ENCODE data around the gene LOXL1. TPM values are rescaled to one million over a fixed set of nuclear protein-coding genes. Genes with fewer than 3 reads are reported as not detected.

LOXL1 gene
- total and polyA plus RNA-seq, 3 experiments from 2014 or later, result 1.3 to 3.1 (median 1.5) TPM

DNA sequence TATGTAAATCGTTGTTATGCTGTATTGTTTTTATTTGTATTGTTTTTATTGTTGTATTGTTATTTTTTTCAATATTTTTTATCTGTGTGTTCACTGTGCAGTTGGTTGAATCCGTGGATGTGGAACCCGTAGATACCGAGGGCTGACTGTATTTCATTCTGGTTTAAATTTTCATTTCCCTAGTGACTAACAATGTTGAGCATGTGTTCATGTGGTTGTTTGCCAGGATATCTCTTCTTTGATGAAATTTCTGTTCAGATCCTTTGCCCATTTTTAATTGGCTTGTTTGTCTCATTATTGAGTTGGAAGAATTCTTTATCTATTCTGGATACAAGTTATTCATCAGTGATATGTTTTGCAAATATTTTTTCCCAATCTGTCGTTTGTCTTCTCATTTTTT, 36.2 kb downstream of the LOXL1 start:
- no peak overlapping the region for H3K4me3 Mint-ChIP-seq
- Histone ChIP-seq H3K9me3 (ENCODE audit: low read length) (no peaks in the 10 kb centered on the region), H3K4me3 (ENCODE audit: low read length) (no peak overlapping the region), H3K27ac (ENCODE audit: low read depth, low read length) (no peak overlapping the region), H3K4me1 (ENCODE audit: insufficient read depth, low read length) (peaks cover 50% of the 10 kb centered on the region), H3K36me3 (ENCODE audit: insufficient read depth, low read length) (no peaks in the 10 kb centered on the region), H3K27me3 (ENCODE audit: insufficient read depth, low read length, poor library complexity, severe bottlenecking) (no peaks in the 10 kb centered on the region)
- H3K27me3 Mint-ChIP-seq, result no peaks in the 10 kb centered on the region
- CTCF ChIA-PET, result no interaction called here
- H3K36me3 Mint-ChIP-seq, result no peaks in the 10 kb centered on the region
- H3K9me3 Mint-ChIP-seq, result no peaks in the 10 kb centered on the region
- no peak overlapping the region for H3K27ac Mint-ChIP-seq
- DNase-seq, result no peak
- POLR2A ChIA-PET, result no interaction called here
- peaks cover 41 to 50% (median 50%) of the 10 kb centered on the region in 3 donors for H3K4me1 Mint-ChIP-seq

DNA sequence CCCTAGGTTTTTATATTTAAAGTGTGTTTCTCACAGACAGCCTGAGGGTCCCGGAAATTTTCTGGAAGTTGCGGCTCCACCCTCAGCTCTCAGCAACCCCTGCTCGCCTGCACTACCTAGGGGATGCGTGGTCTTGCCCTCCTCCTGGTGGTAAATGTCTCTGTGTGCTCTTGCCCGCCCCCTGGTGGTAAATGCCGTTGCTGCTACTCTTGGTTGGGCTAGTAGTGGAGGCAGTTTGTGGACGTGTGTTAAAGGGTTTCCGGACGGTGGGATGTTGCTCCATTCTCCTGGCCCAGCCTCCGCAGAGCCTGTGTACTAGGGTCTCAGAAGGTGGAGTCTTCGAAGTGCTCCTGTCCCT, 38.5 kb downstream of the LOXL1 start:
- POLR2A ChIA-PET, result interaction anchor here (0.9 kb wide), 2 partner anchors 13 to 37 kb away, joined by 4 to 5 read pairs; no protein-coding TSS in a partner anchor

DNA sequence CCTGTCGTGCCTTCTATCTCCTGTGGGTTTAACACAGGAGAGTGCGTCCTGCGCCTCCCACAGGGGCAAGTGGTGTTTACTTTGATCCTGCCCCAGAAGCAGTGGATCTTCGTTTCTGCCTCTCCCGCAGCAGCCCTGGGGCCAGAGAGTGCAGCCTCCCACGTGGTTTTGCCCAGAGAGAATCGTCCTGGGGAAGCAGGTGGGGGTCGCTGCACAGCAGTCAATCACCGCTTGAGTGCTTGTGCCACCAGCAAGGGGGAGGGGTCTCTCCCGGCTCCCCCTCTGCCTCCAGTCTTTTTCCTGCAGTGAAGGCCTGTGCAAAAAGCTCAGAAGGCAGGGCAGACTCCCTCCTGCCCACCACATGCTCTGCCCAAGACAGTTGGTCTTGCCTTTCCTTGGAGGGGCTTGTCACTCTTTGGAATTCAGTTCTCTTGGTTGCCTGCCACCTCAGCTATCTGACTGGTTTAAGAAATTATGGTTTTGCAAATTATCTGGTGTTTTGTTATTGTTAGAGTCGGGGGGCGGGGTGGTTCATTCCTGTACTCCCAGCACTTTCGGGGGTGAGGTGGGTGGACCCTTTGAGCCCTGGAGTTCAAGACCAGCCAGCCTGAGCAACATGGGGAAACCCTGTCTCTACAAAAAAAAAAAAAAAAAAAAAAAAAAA, 39.0 kb downstream of the LOXL1 start:
- H3K4me3 ChIP-seq (ENCODE audit: low read length), result peak overlapping the region; percentile 72
- Mint-ChIP-seq H3K27me3 (peaks cover 0 to 1% of the 10 kb centered on the region in 2 donors), H3K36me3 (no peaks in the 10 kb centered on the region), H3K27ac (peak overlapping the region in 7 of 8 donors; percentile 2 to 84 (median 36)), H3K9me3 (no peaks in the 10 kb centered on the region), H3K4me3 (peak overlapping the region; percentile 30 to 93 (median 81)), H3K4me1 (peaks cover 23 to 29% (median 27%) of the 10 kb centered on the region in 3 donors)
- POLR2A ChIA-PET, result interaction anchor here (0.8 to 0.9 kb wide), 3 partner anchors 14 to 38 kb away, joined by 3 to 5 read pairs (median 4); no protein-coding TSS in a partner anchor
- peaks cover 28% of the 10 kb centered on the region for H3K4me1 ChIP-seq (ENCODE audit: insufficient read depth, low read length)
- no peaks in the 10 kb centered on the region for H3K27me3 ChIP-seq (ENCODE audit: insufficient read depth, low read length, poor library complexity, severe bottlenecking)
- no peak overlapping the region for H3K27ac ChIP-seq (ENCODE audit: low read depth, low read length)
- H3K9me3 ChIP-seq (ENCODE audit: low read length), result no peaks in the 10 kb centered on the region
- DNase-seq, result peak in 1 of 5 donors; percentile 42
- CTCF ChIA-PET, result interaction anchor here (1.0 to 9.0 kb wide), 9 partner anchors 8 to 91 kb away, joined by 3 to 71 read pairs (median 4); no protein-coding TSS in a partner anchor
- H3K36me3 ChIP-seq (ENCODE audit: insufficient read depth, low read length), result no peaks in the 10 kb centered on the region

More for the DNA sequence above, 38.5 kb downstream of the LOXL1 start:
- H3K9me3 ChIP-seq (ENCODE audit: low read length), result no peaks in the 10 kb centered on the region
- Mint-ChIP-seq H3K4me1 (peaks cover 24 to 31% (median 30%) of the 10 kb centered on the region in 3 donors), H3K9me3 (no peaks in the 10 kb centered on the region), H3K27me3 (peaks cover 0 to 1% of the 10 kb centered on the region in 2 donors), H3K27ac (peak overlapping the region in 6 of 8 donors; percentile 2 to 77 (median 18)), H3K4me3 (peak overlapping the region; percentile 30 to 93 (median 81)), H3K36me3 (no peaks in the 10 kb centered on the region)
- H3K27ac ChIP-seq (ENCODE audit: low read depth, low read length), result no peak overlapping the region
- no peaks in the 10 kb centered on the region for H3K36me3 ChIP-seq (ENCODE audit: insufficient read depth, low read length)
- CTCF ChIA-PET, result interaction anchor here (0.7 to 9.0 kb wide), 13 partner anchors 8 to 92 kb away, joined by 3 to 71 read pairs (median 4); partner anchors contain the start of genes STOML1 and TBC1D21
- H3K4me1 ChIP-seq (ENCODE audit: insufficient read depth, low read length), result peaks cover 30% of the 10 kb centered on the region
- peak; percentile 76 to 89 (median 82) for DNase-seq
- peak overlapping the region; percentile 72 for H3K4me3 ChIP-seq (ENCODE audit: low read length)
- no peaks in the 10 kb centered on the region for H3K27me3 ChIP-seq (ENCODE audit: insufficient read depth, low read length, poor library complexity, severe bottlenecking)

DNA sequence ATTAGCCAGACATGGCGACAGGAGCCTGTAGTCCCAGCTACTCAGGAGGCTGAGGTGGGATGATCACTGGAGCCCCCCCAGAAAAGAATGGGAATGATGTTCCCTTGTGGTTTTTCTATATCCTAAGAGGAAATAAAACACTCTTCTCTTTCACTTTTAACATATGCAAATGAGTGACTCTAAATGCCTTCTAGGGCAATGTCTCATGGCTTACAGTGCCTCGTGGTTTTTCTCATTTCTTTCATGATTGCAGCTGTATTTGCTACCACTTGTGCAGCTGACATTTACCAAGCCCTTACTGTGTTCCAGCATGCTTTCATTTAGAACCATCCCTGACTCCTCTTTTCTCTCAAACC, 39.5 kb downstream of the LOXL1 start:
- CTCF ChIA-PET, result interaction anchor here (1.0 to 9.0 kb wide), 6 partner anchors 9 to 18 kb away, joined by 3 to 71 read pairs (median 14); no protein-coding TSS in a partner anchor
- Histone ChIP-seq H3K36me3 (ENCODE audit: insufficient read depth, low read length) (no peaks in the 10 kb centered on the region), H3K9me3 (ENCODE audit: low read length) (no peaks in the 10 kb centered on the region), H3K4me1 (ENCODE audit: insufficient read depth, low read length) (peaks cover 28% of the 10 kb centered on the region), H3K27ac (ENCODE audit: low read depth, low read length) (no peak overlapping the region), H3K27me3 (ENCODE audit: insufficient read depth, low read length, poor library complexity, severe bottlenecking) (no peaks in the 10 kb centered on the region), H3K4me3 (ENCODE audit: low read length) (peak overlapping the region; percentile 9)
- DNase-seq, result peak in 1 of 5 donors; percentile 58
- POLR2A ChIA-PET, result interaction anchor here (0.8 to 1.2 kb wide), 2 partner anchors 28 to 38 kb away, joined by 3 read pairs; no protein-coding TSS in a partner anchor
- Mint-ChIP-seq H3K4me1 (peaks cover 21 to 25% (median 24%) of the 10 kb centered on the region in 3 donors), H3K27ac (peak overlapping the region; percentile 34 to 84 (median 73)), H3K27me3 (peaks cover 0 to 1% of the 10 kb centered on the region in 2 donors), H3K9me3 (no peaks in the 10 kb centered on the region), H3K4me3 (peak overlapping the region; percentile 30 to 93 (median 81)), H3K36me3 (no peaks in the 10 kb centered on the region)

DNA sequence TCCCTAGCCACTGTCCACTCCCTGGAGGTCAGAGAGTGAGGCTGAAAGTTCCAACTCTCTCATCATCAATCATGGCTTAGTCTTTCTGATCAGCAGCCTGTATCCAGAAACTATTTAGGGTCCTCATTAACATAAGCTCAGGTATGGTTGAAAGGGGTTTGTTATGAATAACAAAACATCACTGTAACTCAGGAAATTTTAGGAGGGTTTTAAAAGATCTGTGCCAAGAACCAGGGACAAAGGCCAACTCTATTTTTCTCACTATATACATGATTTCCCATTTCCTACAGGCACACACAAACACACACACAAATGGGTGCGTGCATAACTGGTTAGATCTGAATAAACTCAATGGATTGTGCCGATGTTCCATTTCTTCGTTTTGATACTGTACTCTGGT, 42.2 kb downstream of the LOXL1 start:
- Histone ChIP-seq H3K27ac (ENCODE audit: low read depth, low read length) (no peak overlapping the region), H3K27me3 (ENCODE audit: insufficient read depth, low read length, poor library complexity, severe bottlenecking) (no peaks in the 10 kb centered on the region), H3K4me1 (ENCODE audit: insufficient read depth, low read length) (peaks cover 32% of the 10 kb centered on the region), H3K4me3 (ENCODE audit: low read length) (no peak overlapping the region), H3K9me3 (ENCODE audit: low read length) (no peaks in the 10 kb centered on the region), H3K36me3 (ENCODE audit: insufficient read depth, low read length) (no peaks in the 10 kb centered on the region)
- Mint-ChIP-seq H3K27me3 (peaks cover 0 to 1% of the 10 kb centered on the region in 2 donors), H3K4me3 (no peak overlapping the region), H3K27ac (no peak overlapping the region), H3K36me3 (no peaks in the 10 kb centered on the region), H3K9me3 (no peaks in the 10 kb centered on the region), H3K4me1 (peaks cover 23 to 31% (median 30%) of the 10 kb centered on the region in 3 donors)
- DNase-seq, result no peak
- POLR2A ChIA-PET, result no interaction called here
- CTCF ChIA-PET, result interaction anchor here (1.2 to 9.0 kb wide), 2 partner anchors 14 to 17 kb away, joined by 4 to 71 read pairs; no protein-coding TSS in a partner anchor

DNA sequence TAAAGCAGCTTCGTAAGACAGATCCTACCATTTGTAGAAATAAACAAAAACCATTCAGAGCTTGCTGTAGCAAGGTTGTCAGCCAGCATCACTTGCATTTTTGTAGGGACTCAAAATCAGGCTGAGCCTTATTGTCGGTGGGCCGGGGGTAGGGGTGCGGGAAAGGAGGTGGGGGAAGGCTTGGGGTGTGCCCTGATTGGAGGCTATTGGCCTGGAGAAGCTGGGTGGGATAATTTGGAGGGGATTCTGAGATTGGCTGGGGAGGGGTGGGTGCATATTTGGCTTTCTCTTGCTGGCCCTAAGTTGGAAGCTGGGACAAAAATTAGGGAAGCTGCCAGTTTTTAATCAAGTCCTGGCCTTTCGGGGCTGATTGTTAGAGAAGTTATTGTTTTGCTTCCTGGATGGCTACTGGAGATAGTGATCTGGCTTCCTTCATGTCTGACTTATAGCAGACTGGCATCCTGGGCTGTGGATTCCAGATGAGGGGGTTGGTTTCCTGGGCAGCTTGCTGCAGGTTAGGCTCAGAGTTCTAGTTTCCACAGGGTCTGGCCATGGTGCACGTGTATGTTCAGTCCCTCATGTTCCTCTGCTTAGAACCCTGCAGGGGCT, 43.0 kb downstream of the LOXL1 start:
- POLR2A ChIA-PET, result no interaction called here
- no peaks in the 10 kb centered on the region for H3K9me3 ChIP-seq (ENCODE audit: low read length)

DNA sequence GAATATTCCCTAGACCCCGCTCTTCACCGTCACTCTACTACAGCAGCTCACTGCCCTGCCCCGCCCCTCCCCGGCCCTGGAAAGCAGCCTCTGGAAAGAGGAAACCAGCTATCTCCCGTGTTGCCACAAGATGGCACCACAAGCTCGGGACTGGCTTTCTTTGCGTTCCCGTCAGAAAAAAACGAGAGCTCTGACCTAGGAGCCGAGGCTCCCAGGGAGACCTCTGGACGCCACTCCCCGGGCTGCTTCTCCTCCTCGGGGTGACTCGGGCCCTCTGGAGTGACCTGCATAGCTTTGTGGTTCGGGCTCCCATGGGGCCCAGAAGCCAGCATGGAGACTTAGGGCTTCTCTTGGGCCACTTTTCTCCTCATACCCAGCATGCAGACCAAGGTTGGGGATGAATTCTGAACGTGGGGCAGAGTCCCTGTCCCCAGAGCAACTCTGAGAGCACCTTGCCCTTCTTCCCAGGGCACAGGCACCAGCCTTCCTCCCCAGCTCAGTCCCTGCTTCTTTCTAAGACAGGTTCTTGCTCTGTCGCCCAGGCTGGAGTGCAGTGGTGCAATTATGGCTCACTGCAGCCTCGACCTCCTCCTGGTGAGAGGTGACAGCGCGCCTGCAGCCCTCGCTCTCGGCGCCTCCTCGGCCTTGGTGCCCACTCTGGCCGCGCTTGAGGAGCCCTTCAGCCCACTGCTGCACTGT, 46.9 kb downstream of the LOXL1 start:
- Mint-ChIP-seq H3K27ac (no peak overlapping the region), H3K27me3 (peaks cover 26 to 28% of the 10 kb centered on the region in 2 donors), H3K4me3 (peak overlapping the region in 2 of 7 donors; percentile 20 to 37), H3K9me3 (peaks cover 0 to 3% (median 0%) of the 10 kb centered on the region in 5 donors), H3K36me3 (peaks cover 0 to 1% (median 0%) of the 10 kb centered on the region in 3 donors), H3K4me1 (peaks cover 4 to 19% (median 16%) of the 10 kb centered on the region in 3 donors)
- Histone ChIP-seq H3K4me1 (ENCODE audit: insufficient read depth, low read length) (peaks cover 4% of the 10 kb centered on the region), H3K36me3 (ENCODE audit: insufficient read depth, low read length) (no peaks in the 10 kb centered on the region), H3K27me3 (ENCODE audit: insufficient read depth, low read length, poor library complexity, severe bottlenecking) (no peaks in the 10 kb centered on the region), H3K4me3 (ENCODE audit: low read length) (no peak overlapping the region), H3K9me3 (ENCODE audit: low read length) (no peaks in the 10 kb centered on the region), H3K27ac (ENCODE audit: low read depth, low read length) (no peak overlapping the region)
- DNase-seq, result peak; percentile 59 to 81 (median 65)
- CTCF ChIA-PET, result interaction anchor here (0.6 to 3.2 kb wide), 30 partner anchors 9 to 1228 kb away, joined by 3 to 34 read pairs (median 4); partner anchors contain the start of genes C15orf39, PML and STOML1
- POLR2A ChIA-PET, result interaction anchor here (1.2 kb wide), 1 partner anchor 21 kb away, joined by 3 read pairs; the partner anchor contains the start of gene PML

More for the DNA sequence above, 43.0 kb downstream of the LOXL1 start:
- CTCF ChIA-PET, result interaction anchor here (0.6 to 9.0 kb wide), 3 partner anchors 15 to 97 kb away, joined by 3 to 71 read pairs (median 4); no protein-coding TSS in a partner anchor
- Histone ChIP-seq H3K27me3 (ENCODE audit: insufficient read depth, low read length, poor library complexity, severe bottlenecking) (no peaks in the 10 kb centered on the region), H3K36me3 (ENCODE audit: insufficient read depth, low read length) (no peaks in the 10 kb centered on the region), H3K27ac (ENCODE audit: low read depth, low read length) (no peak overlapping the region), H3K4me1 (ENCODE audit: insufficient read depth, low read length) (peaks cover 32% of the 10 kb centered on the region), H3K4me3 (ENCODE audit: low read length) (no peak overlapping the region)
- no peaks in the 10 kb centered on the region for H3K36me3 Mint-ChIP-seq
- H3K4me1 Mint-ChIP-seq, result peaks cover 23 to 33% (median 32%) of the 10 kb centered on the region in 3 donors
- H3K9me3 Mint-ChIP-seq, result no peaks in the 10 kb centered on the region
- DNase-seq, result no peak
- peaks cover 3% of the 10 kb centered on the region in 2 donors for H3K27me3 Mint-ChIP-seq
- no peak overlapping the region for H3K27ac Mint-ChIP-seq
- H3K4me3 Mint-ChIP-seq, result no peak overlapping the region
